ENCODE measurements around the gene KLHL6.

The KLHL6 gene

GRCh38 chr3:183502237-183503181, 53.0 kb downstream of the KLHL6 start:
- no peak for DNase-seq

- no peak for DNase-seq
Measured at GRCh38 chr3:183500981-183501704, 54.4 kb downstream of the KLHL6 start.

DNA sequence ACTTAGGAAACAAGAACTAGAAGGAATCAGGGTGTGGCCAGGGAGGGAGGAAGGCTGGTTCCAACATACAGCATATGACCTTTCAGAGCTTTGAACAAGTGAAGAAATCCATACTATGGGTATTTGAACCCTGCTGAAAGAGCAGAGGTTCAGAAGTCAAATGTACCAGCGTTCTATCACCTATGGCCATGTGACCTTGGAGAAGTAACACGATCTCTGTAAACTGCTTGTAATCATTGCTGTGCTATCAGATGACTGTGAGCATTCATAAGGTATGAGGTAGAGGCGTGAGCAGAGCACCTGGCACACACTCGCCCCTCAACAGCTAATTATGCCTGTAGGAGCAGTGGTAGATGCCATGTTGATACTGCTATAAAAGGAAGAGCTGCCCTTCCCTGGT, 55.2 kb downstream of the KLHL6 start:
- no peak for DNase-seq

- DNase-seq: no peak
Measured at GRCh38 chr3:183498634-183499033, 56.9 kb downstream of the KLHL6 start.

DNA sequence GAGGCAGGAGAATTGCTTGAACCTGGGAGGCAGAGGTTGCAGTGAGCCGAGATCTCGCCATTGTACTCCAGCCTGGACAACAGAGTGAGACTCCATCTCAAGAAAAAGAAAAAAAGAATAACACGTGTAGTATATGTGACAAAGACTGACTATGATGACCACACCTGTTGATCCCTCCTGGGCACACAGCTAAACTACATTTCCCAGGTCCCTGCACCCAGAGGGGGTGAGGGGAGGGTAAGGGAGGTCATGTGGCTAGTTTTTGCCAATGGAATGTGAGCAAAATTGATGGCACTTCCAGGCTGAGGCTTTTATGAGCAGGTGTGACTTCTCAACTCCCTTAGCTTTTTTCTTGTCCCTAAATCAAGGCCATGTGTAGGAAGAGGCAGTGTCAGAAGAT, 58.2 kb downstream of the KLHL6 start:
- no peak for DNase-seq

DNA sequence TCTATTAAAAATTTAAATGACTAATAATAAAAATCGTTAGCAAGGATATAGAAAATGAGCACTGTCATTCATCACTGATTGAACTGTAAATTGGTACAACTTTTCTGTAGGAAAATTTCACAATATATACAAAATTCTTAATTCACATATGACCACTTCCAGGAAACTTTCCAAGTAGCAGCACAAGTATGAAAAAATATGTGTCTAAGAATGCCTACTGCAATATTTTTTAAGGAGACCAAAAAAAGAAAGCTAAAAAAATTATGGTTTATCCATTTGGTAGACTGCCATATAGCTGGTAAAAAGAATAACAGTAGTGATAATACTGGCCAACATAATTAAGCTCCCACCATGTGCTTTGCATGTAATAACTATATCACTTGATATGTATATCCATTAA, 59.2 kb downstream of the KLHL6 start:
- no peak for DNase-seq

- DNase-seq: no peak
Measured at GRCh38 chr3:183494341-183494740, 61.2 kb downstream of the KLHL6 start.

DNA sequence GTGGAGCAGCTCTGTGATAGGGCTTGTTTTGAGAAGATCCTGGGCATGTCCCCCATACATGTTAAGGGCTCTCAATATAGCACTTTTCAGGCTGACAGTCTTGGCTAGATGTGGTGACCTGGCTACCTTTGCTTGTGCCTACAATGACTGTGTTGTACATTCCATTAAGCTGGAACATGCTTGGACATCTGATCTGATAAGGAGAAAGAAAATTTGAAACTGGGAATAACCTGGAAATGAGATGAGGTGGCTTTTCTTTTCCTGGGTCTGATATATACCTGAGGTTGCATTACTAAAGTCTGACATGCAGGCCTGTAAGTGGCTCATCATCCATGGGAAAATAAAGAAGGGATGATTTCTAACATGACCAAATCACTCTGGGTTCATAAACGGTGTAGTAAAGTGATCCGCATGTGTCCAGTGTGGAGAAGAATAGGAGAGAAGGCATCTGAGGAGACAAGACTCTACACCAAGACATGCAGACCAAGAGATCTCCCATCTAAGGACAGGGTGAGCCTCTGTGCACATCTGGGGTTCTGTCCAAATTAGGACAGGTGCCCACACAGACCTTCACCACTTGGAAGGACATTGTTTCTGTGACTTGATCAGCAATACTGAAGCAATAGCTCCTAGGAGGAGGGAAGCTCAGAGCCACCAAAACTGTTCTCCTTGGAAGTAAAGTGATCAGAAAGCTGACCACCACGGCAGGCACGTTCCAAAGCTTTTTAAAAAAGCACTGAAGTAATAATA, 62.0 kb downstream of the KLHL6 start:
- DNase-seq: no peak

GRCh38 chr3:183492849-183493179, 62.7 kb downstream of the KLHL6 start:
- DNase-seq: no peak

GRCh38 chr3:183491923-183492848, 63.3 kb downstream of the KLHL6 start:
- no peak for DNase-seq

DNA sequence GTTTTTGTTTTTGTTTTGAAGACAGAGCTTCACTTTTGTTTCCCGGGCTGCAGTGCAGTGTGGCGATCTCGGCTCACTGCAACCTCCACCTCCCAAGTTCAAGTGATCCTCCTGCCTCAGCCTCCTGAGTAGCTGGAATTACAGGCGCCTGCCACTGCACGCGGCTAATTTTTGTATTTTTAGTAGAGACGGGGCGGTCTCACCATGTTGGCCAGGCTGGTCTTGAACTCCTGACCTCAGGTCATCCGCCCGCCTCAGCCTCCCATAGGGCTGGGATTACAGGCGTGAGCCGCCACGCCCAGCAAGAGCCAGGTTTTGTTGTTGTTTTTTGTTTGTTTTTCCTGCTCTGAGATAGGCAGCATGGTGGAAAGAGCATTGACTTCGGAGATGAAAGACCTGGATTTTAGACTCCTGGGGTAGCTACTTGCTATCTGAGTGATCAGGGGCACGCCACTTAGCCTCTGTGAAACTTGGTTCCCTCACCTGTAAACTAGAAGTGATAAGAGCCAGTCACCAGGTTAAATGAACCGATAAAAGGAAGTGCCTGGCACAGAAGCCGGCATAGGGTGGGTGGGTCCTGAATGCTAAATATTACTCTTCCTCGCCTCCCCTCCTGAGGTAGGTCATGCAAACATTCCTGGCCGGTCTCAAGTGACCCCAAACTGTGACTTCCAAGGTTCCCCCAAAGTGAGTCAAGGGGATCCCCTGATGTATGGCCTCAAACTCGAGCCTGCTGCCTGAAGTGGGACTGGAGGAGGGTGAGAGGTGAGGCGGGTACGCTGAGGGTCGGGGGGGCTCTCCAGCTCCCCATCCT, 64.2 kb downstream of the KLHL6 start:
- no peak for DNase-seq

GRCh38 chr3:183490653-183491052, 64.9 kb downstream of the KLHL6 start:
- no peak for DNase-seq

DNA sequence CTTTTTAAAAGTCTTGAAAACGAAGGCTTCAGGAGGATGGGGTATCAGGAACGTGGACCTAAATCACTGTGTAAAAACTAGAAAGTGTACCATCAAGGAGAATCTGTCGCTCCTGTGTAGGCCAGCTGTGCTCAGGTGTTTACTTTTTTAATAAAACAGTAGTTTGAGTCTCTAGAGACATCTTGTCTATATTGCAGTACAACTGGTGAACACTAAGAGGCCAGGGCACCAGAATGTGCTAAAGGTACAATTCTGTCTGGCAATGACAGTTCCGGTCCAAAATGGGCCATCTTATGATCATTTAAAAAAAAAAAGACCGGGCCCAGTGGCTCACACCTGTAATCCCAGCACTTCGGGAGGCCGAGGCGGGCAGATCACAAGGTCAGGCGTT, 65.3 kb downstream of the KLHL6 start:
- DNase-seq: no peak

DNA sequence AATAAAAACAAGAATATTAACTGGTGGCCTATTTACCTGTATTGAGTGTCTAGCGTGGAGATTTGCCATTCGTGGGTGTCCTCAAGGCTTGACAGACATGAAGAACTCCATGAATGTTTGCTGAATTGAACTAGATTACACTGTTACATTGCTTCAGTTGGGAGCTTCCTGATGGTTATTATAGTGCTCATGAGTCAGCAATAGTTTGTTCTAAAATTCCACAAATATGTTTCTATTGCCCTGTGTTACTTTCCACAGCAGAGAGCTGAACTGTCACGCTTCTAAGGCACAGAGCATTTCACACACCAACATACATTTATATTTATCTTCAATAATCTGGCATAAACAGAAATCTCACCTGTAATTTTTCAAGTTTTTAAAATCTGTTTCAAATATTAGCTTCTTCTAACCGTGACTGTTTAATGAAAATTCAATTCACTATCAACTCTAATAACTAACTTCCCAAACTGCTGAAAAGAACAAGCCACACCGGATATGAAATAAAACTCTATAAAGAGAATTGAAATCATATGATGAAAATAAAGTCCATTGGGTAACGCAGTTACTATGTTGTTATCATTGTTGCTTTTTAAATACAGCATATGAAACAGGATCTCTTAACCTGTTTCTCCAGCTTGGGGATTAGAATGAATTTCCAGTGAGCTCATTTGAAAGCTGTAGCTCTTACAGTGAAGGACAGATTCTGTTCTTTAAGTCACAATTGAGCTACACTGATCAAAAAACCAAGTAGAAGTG, 65.9 kb downstream of the KLHL6 start:
- DNase-seq: no peak

GRCh38 chr3:183488343-183488742, 67.2 kb downstream of the KLHL6 start:
- DNase-seq: no peak

GRCh38 chr3:183487896-183488295, 67.6 kb downstream of the KLHL6 start:
- DNase-seq: no peak

DNA sequence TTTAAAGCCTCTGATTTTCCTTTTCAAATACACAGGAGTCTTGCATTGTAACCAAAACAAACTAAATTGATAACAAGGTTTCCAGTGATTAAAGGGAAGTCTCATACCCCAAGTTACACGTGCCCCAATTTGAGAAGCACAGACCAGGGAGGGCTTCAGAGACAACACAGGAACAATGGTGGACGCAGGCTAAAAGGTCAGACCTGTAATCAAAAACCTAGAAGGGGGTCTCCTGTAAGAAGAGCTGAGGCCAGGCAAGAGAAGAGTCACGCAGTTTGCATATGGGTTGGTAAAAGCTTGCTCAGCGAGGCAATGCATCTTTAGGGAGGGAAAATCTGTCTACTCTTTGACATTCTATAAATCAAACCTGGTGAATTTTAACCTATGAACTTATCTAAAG, 68.5 kb downstream of the KLHL6 start:
- DNase-seq: no peak

DNA sequence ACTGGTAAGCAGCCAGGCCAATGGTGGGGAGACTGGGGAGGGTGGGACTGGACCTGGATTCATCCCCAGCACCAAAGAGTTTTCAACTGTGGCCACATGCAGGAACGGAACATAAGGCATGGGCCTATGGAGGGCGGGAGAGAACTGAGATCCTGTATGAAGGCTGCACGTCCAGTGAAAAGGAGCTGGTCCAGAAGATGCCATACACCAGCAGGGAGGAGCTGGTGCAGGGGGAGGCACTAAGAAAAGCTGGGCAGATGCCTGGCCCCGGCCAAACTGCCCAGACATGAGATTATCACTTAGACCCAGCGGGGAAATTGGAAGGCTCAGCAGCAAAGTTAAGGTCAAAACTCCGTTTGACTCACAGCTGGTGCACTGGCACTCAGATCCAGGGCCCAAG, 69.0 kb downstream of the KLHL6 start:
- no peak for DNase-seq

DNA sequence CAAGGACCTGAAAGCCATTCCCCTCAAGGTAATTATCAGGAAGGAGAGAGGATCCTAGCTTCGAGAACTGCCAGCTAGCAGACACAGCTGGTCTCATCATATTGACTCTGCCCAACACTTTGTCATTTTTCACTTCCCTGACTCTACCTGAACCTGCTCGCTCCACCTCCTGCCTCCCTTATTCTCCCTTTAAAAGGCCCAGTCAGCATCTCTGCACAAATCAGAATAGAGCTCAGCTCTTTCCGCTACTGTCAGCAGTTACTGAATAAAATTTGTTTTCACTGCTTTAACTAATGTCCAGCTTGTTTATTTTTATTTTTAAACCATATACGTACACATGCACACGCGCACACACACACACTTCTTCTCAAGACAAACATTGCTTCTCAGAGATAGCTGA, 69.9 kb downstream of the KLHL6 start:
- no peak for DNase-seq

- no peak for DNase-seq
Measured at GRCh38 chr3:183485093-183485492, 70.4 kb downstream of the KLHL6 start.

Measured in activated CD4-positive, CD25-positive, alpha-beta regulatory T cell treated with anti-CD3 and anti-CD28 coated beads, Interleukin-2, amount 50 U/mL, for 72 hours (primary cell).